Stimulated activated CD8-positive, alpha-beta memory T cell treated with anti-CD3 and anti-CD28 coated beads, Interleukin-15, amount 100 ng/mL, for 4 hours (primary cell): ENCODE results near the gene HPSE2.
"Not testable (repeated sequence)": the region's sequence is repeated elsewhere in the genome, so short reads cannot be mapped to it uniquely, and the experiment has no call there.

Experiments used
- DNase-seq, 2 donors: peaks; one replicate each; pipeline ENCODE4 v3.0.0-alpha.2; 2020; ENCODE audit warnings: low read depth in 2 of 2

Gene HPSE2

GRCh38 chr10:98919899-98920298 is 315.8 kb downstream of the HPSE2 start:
- no peak for DNase-seq

DNA sequence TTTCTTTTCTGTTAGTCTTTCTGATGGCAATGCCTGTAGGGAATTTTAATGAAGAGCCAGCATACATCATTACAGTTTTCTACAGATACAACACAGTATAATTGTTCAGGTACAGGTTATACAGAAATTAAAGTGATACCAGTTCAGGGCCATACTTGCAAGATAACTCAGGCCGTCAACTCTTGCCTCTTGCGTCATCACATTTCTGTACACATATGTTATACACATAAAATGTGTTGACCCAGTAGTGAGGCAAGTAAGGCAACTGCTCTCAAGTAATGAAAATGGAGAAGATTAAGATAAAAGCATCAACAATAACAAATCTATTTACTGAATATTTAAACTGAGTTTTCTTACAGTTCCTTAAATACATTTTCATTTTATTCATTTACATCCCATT is 317.8 kb downstream of the HPSE2 start:
- DNase-seq, result no peak

DNA sequence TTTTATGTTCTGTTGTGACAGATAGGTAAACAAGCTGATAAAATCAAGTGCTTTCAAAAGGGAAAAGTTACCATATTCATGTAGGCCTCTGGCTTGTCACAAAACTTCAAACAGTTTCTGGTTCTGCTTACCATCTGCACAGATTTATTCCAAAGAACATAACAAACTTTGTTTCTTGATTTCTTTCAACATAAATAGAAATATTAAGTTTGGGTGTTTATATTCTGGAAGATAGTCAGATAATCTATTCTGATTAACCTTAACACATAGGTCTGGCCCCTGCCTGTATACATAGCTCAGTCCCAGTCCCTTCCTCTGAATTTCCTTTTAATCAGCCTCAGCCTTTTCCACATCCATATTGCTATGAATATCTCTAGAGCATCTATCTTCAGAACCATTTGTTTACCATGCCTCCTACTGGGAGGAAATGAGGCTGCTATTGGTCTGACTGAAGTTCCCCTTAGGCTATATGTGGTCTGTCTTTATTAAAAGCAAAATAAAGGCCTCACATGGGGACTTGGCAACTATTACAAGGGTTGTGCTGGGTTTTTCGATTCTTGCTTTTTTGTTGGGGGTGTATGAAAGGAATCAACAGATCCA is 319.0 kb downstream of the HPSE2 start:
- DNase-seq, result no peak

GRCh38 chr10:98915911-98916310 is 319.7 kb downstream of the HPSE2 start:
- no peak for DNase-seq

DNA sequence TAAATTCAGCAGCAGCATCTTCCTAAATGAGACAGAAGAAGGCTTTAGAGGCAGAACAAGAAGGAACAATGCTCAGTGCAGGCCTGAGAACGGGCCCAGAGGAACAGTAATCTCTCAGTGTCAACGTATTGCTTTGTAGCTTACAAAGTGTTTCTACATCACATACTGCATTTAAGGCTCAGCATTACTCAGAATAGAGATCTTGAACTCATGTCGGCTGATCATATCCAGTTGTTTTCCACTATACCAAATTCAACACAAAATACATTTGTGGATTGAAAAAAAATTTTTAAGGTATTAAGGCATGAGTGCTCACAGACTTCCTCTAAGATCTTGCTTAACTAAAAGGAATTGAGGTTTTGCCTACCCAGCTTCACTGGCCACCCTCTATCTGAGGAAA is 325.1 kb downstream of the HPSE2 start:
- no peak for DNase-seq

- DNase-seq, result no peak
These were observed 325.6 kb downstream of the HPSE2 start for GRCh38 chr10:98910048-98910447.

GRCh38 chr10:98908868-98909267 is 326.8 kb downstream of the HPSE2 start:
- no peak for DNase-seq

DNA sequence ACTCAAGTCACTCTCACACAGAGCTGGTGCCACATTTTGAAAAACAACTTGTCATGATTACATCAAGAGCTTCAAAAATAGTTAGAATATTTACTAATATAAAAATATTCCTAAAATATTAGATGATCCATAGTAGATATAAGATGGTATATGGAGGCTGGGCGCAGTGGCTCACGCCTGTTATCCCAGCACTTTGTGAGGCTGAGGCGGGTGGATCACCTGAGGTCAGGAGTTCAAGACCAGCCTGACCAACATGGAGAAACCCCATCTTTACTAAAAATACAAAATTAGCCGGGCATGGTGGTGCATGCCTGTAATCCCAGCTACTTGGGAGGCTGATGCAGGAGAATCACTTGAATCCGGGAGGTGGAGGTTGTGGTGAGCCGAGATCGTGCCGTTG is 327.4 kb downstream of the HPSE2 start:
- not testable (repeated sequence) for DNase-seq

- no peak for DNase-seq
These were observed 334.1 kb downstream of the HPSE2 start for GRCh38 chr10:98901441-98902110.

DNA sequence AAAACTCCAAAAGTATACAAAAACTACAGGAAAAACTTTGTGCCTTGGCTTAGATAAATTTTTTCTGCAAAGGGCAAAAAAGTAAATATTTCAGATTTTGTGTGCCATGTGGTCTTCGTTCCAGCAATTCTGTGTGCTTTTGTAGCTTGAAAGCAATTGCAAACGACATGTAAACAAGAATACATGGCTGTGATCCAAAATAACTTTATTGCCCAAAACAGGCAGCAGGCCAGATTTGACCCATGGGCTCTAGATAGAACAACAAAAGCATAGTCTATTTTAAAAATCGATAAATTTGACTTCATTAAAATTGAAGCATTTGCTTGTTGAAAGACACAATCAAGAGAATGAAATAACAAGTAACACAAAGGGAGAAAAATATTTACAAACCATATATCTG is 336.6 kb downstream of the HPSE2 start:
- DNase-seq, result no peak

DNA sequence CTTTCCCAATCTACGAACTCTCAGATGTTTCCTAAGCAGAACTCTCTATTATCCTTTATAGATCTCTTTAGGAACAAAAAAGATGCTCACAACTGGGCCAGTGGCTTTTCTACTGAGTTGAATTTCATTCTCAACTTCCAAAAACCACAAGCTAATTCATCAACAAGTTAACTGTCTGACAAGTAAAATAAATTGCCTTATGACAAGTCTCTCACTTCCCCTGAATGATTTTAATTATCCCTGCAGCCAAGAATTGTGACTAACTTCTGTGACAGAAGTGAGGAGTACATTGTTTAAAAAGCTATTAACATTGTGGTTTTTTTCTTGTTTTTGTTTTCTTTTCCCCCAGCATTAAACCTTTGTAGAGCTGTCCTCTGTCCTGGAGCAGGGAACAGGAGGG is 343.1 kb downstream of the HPSE2 start:
- DNase-seq, result no peak

DNA sequence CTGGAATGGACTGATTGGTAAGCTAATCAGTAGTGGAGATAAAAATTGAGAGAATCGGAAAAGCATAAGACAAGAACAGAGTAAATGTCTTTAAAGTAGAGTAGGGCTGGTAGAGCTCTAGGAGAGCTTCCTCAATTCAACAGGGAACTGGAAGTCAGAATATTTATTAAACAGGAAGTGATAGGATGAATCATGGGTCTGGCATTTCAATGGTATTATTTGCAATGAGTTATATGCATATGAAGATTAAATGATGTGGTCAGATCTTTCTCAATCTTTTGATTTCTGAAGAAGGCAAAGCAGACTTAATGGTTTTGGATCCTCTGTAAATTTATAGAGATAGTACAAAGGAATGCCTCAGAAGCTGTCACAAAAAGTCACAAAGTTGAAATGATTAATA is 349.0 kb downstream of the HPSE2 start:
- no peak for DNase-seq

GRCh38 chr10:98885378-98885777 is 350.3 kb downstream of the HPSE2 start:
- no peak for DNase-seq

DNA sequence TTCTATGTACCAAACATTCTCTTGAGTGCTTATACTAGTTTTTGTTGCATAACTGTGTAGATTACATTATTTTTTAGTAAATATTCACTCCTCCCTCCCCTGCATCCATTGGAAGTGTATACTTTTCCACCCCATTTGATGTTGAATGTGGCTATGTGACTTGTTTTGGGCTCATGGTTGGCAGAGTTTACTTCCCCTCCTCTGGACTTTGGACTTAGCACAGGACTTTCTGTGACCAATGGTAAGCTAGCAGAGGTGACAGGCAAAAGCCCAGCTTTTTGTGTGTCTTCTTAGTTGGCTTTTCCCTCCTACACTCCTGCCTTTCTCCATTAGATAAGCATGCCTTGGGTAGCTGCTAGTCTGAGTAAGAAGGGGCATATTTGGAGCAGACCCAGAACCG is 353.9 kb downstream of the HPSE2 start:
- no peak for DNase-seq

- no peak for DNase-seq
These were observed 354.7 kb downstream of the HPSE2 start for GRCh38 chr10:98880971-98881370.

GRCh38 chr10:98878921-98879320 is 356.7 kb downstream of the HPSE2 start:
- DNase-seq, result no peak

GRCh38 chr10:98878418-98878817 is 357.2 kb downstream of the HPSE2 start:
- no peak for DNase-seq

DNA sequence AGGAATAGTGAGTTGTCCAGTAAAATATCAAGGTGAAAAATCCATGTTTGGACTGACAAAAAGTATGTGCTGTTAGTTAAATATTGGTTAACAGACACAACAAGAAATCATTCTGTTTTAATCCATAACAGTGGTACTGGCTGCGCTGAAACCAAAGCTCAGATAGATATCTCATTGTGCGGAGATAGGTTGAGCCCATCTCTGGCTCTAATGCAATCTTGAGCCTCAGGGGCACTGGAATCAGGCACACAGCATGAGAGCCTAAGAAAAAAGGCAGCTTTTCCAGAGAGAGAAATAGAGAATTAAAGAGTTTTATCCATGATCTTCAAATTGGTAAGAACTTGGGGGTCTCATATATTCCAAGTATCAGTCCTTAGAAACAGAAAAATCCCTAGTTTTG is 373.7 kb downstream of the HPSE2 start:
- DNase-seq, result no peak

GRCh38 chr10:98858525-98858924 is 377.1 kb downstream of the HPSE2 start:
- DNase-seq, result no peak

- no peak for DNase-seq
These were observed 380.1 kb downstream of the HPSE2 start for GRCh38 chr10:98855403-98856189.

DNA sequence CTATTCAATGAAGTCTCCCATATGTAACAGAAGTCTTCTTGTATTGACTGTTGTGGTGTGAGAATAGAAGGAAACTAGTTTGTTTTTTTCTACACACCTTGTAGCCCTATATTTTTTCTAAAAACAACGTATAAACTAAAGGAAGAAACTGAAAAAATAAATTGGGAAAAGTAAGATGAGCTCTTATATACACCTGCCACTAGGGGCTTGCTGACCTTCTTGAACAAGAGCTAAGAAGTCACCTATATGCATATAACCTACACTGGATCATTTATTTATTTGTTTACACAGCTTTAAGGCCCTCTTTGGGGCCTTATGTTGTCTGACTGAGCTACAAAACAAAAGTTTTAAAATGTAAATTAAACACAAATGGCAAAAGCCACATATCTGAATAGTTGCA is 383.0 kb downstream of the HPSE2 start:
- DNase-seq, result no peak

DNA sequence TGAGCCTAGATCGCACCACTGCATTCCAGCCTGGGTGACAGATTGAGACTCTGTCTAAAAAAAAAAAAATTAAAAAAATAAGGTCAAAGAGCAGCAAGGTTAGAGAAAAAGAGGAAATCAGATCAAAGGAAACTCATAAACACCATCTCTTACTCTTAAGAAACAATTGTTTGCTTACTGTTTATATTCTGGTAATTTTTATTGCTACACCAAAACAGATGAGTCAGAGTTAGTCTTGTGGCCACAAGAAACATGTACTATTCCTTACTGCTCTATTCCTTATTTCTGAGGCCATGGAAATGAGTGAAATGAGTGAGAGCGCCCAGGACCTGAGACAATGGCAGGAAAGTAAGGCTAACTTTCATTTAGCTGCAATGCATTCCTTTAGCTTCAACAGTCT is 387.3 kb downstream of the HPSE2 start:
- no peak for DNase-seq

DNA sequence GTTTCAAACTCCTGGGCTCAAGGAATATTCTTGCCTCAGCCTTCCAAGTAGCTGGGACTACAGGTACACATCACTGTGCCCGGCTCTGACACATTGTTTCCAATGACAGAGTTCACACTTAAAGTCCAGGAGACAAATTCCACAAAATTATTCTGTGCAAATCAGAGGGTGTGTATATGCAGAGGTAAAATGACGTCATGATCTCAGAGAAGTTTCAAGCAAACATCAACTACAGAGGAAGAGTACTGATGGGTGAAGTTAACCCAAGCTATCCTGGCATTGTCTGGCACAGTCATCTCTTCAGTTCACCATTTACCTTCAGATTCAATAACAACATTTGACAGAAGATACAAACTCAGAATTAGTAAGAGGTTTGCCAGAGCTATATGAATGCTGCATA is 388.9 kb downstream of the HPSE2 start:
- DNase-seq, result no peak
